H9 (cell line): ENCODE data around the gene MORN5. TPM values are rescaled to one million over a fixed set of nuclear protein-coding genes. Genes with fewer than 3 reads are reported as not detected.

ENCODE experiments used
- DNase-seq: peaks from one replicate; pipeline ENCODE4 v3.0.0-alpha.2; 2017
- H2AFZ ChIP-seq: one replicate; pipeline ENCODE4 v1.6.1; 2013; ENCODE audit warnings: mild to moderate bottlenecking, low read length, control low read depth, moderate library complexity
- H2AK5ac ChIP-seq: 2 replicates; pipeline ENCODE4 v1.6.1; 2013; ENCODE audit warnings: low read length, control low read depth, mixed read lengths; ENCODE audit not compliant: insufficient read length
- H2BK120ac ChIP-seq: one replicate; pipeline ENCODE4 v1.6.1; 2013; ENCODE audit warnings: low read depth, mild to moderate bottlenecking, low read length, control low read depth, inconsistent platforms; ENCODE audit not compliant: poor library complexity, severe bottlenecking
- H2BK12ac ChIP-seq: 2 replicates; pipeline ENCODE4 v1.6.1; 2013; ENCODE audit warnings: low read length, control low read depth, mixed read lengths, low read depth; ENCODE audit not compliant: insufficient read length
- H2BK15ac ChIP-seq: 2 replicates; pipeline ENCODE4 v1.6.1; 2013; ENCODE audit warnings: low read depth, low read length, control low read depth
- H2BK20ac ChIP-seq: one replicate; pipeline ENCODE4 v1.6.1; 2013; ENCODE audit warnings: low read depth, mild to moderate bottlenecking, low read length, control low read depth, inconsistent platforms; ENCODE audit not compliant: poor library complexity, severe bottlenecking
- H2BK5ac ChIP-seq: 2 replicates; pipeline ENCODE4 v1.6.1; 2013; ENCODE audit warnings: low read length, control low read depth, mixed read lengths; ENCODE audit not compliant: insufficient read length
- H3K14ac ChIP-seq: 2 replicates; pipeline ENCODE4 v1.6.1; 2013; ENCODE audit warnings: low read length, control low read depth; ENCODE audit not compliant: insufficient read depth
- H3K18ac ChIP-seq: 2 replicates; pipeline ENCODE4 v1.6.1; 2013; ENCODE audit warnings: low read depth, mild to moderate bottlenecking, mixed read lengths, low read length, control low read depth; ENCODE audit not compliant: insufficient read length
- H3K23ac ChIP-seq: 2 replicates; pipeline ENCODE4 v1.6.1; 2013; ENCODE audit warnings: low read length, control low read depth, mixed read lengths, low read depth; ENCODE audit not compliant: insufficient read length
- H3K23me2 ChIP-seq: 2 replicates; pipeline ENCODE4 v1.6.1; 2013; ENCODE audit warnings: low read depth, mild to moderate bottlenecking, mixed read lengths, low read length, control low read depth; ENCODE audit not compliant: insufficient read length, poor library complexity, severe bottlenecking
- H3K27ac ChIP-seq: 2 replicates; pipeline ENCODE4 v1.5.1; 2013; ENCODE audit warnings: low read length, control low read depth, mixed read lengths, low read depth; ENCODE audit not compliant: insufficient read length
- H3K27me3 ChIP-seq: 2 replicates; pipeline ENCODE4 v1.6.1; 2013; ENCODE audit warnings: low read length, control low read depth, inconsistent platforms; ENCODE audit not compliant: insufficient read depth
- H3K4ac ChIP-seq: 2 replicates; pipeline ENCODE4 v1.6.1; 2013; ENCODE audit warnings: low read depth, mild to moderate bottlenecking, control low read depth, inconsistent platforms, low read length, moderate library complexity
- H3K4me1 ChIP-seq: 2 replicates; pipeline ENCODE4 v1.6.1; 2013; ENCODE audit warnings: low read length, control low read depth, inconsistent platforms; ENCODE audit not compliant: insufficient read depth
- H3K4me2 ChIP-seq: 2 replicates; pipeline ENCODE4 v1.6.1; 2013; ENCODE audit warnings: low read length, control low read depth, mixed read lengths; ENCODE audit not compliant: insufficient read length, insufficient read depth
- H3K56ac ChIP-seq: 2 replicates; pipeline ENCODE4 v1.6.1; 2013; ENCODE audit warnings: low read depth, mild to moderate bottlenecking, mixed read lengths, low read length, control low read depth; ENCODE audit not compliant: insufficient read length
- H3K79me1 ChIP-seq: 2 replicates; pipeline ENCODE4 v1.6.1; 2013; ENCODE audit warnings: low read depth, mild to moderate bottlenecking, moderate library complexity, low read length, control low read depth, inconsistent platforms; ENCODE audit not compliant: insufficient read depth, poor library complexity, severe bottlenecking
- H3K79me2 ChIP-seq: 2 replicates; pipeline ENCODE4 v1.6.1; 2013; ENCODE audit warnings: low read length, control low read depth, inconsistent platforms; ENCODE audit not compliant: insufficient read depth
- H3K9ac ChIP-seq: 2 replicates; pipeline ENCODE4 v1.6.1; 2013; ENCODE audit warnings: low read length, control low read depth, mixed read lengths; ENCODE audit not compliant: insufficient read length; ENCODE audit errors: extremely low read depth
- H3K9me3 ChIP-seq: one replicate; pipeline ENCODE4 v1.6.1; 2013; ENCODE audit warnings: low read depth, low read length, inconsistent platforms; ENCODE audit not compliant: control insufficient read depth
- H3T11ph ChIP-seq: one replicate; pipeline ENCODE4 v1.6.1; 2013; ENCODE audit warnings: mild to moderate bottlenecking, low read length, control low read depth, inconsistent platforms
- H4K20me1 ChIP-seq: one replicate; pipeline ENCODE4 v1.6.1; 2013; ENCODE audit not compliant: control insufficient read depth, insufficient read length, insufficient read depth
- H4K5ac ChIP-seq: 2 replicates; pipeline ENCODE4 v1.6.1; 2013; ENCODE audit warnings: low read depth, mild to moderate bottlenecking, mixed read lengths, low read length, control low read depth; ENCODE audit not compliant: insufficient read length
- H4K8ac ChIP-seq: replicated peaks from 2 replicates; pipeline ENCODE4 v1.6.1; 2013; ENCODE audit warnings: low read length, control low read depth, mixed read lengths, low read depth; ENCODE audit not compliant: insufficient read length
- H4K91ac ChIP-seq: 2 replicates; pipeline ENCODE4 v1.6.1; 2013; ENCODE audit warnings: low read depth, mild to moderate bottlenecking, moderate library complexity, mixed read lengths, low read length, control low read depth; ENCODE audit not compliant: insufficient read length
- H3K27ac Mint-ChIP-seq, 3 experiments: 2 replicates in 2 of 3; 3 replicates in 1 of 3; pipeline ENCODE4 v1.8.0; 2020 to 2021; ENCODE audit warnings: mixed read lengths in 3 of 3, mild to moderate bottlenecking in 1 of 3, moderate library complexity in 1 of 3
- H3K27me3 Mint-ChIP-seq: 2 replicates; pipeline ENCODE4 v1.8.0; 2021; ENCODE audit warnings: low read depth, mild to moderate bottlenecking, moderate library complexity, mixed read lengths
- H3K36me3 Mint-ChIP-seq, 3 experiments: 2 replicates in 2 of 3; 3 replicates in 1 of 3; pipeline ENCODE4 v1.8.0; 2020 to 2021; ENCODE audit warnings: low read depth in 3 of 3, mixed read lengths in 3 of 3; ENCODE audit not compliant: insufficient read depth in 1 of 3
- H3K4me1 Mint-ChIP-seq, 2 experiments: 2 replicates each; pipeline ENCODE4 v1.8.0; 2020; ENCODE audit warnings: mixed read lengths in 2 of 2
- H3K4me3 Mint-ChIP-seq, 2 experiments: 2 replicates in 1 of 2; 3 replicates in 1 of 2; pipeline ENCODE4 v1.8.0; 2020 to 2021; ENCODE audit warnings: mild to moderate bottlenecking in 2 of 2, mixed read lengths in 2 of 2, moderate library complexity in 1 of 2
- H3K9me3 Mint-ChIP-seq, 2 experiments: 2 replicates in 1 of 2; 3 replicates in 1 of 2; pipeline ENCODE4 v1.8.0; 2020; ENCODE audit warnings: mild to moderate bottlenecking in 2 of 2, mixed read lengths in 2 of 2, moderate library complexity in 1 of 2
- WGBS: extraction: QIAGEN DNeasy Blood & Tissue Kit; methylation state at CpG from one replicate; pipeline ENCODE4 v1.1.7; 2013; ENCODE audit warnings: missing lambda C conversion rate, low lambda C conversion rate, mixed read lengths; ENCODE audit not compliant: insufficient read length; ENCODE audit errors: extremely low coverage; 5-methylcytosine and 5-hydroxymethylcytosine counted together
- total RNA-seq: library from RNA; stranded (reverse); gene quantifications from 2 replicates; pipeline ENCODE4 v1.2.1, GENCODE V29; 2021
- TF ChIP-seq, protein P1 (sequence below): fragments of 200-600 bp; sonication (generic); conservative IDR thresholded peaks from 3 replicates; pipeline ENCODE4 v1.8.0; 2021; ENCODE audit warnings: antibody characterized with exemption, mild to moderate bottlenecking

MORN5 gene
- total RNA-seq, 1 experiment from 2014 or later, result not detected

DNA sequence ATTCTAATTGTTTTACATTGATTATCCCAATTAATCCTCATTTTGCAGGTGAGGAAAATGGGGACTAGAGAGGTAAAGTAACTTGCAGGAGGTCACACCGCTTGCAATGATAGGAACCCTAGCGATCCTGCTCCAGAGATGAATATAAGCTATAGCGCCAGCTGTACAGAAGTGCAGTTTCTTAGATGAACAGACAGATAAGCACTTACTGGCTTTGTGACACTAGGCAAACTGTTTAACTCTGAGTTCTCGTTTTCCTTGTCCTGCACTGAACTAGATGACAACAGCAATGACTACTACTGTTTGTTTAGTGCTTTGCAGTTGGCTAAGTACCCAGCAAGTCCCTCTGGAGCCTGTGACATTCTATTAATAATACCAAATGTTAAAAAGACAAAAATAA lies 57.9 kb downstream of the MORN5 start:
- H2BK12ac ChIP-seq, result no peak overlapping the region
- H4K5ac ChIP-seq, result no peak overlapping the region
- Mint-ChIP-seq H3K4me1 (peaks cover 38 to 55% of the 10 kb centered on the region in 2 experiments), H3K4me3 (no peak overlapping the region), H3K27me3 (peaks cover 99% of the 10 kb centered on the region), H3K36me3 (peaks cover 0 to 7% (median 0%) of the 10 kb centered on the region in 3 experiments; a peak in 2 of 7 replicates), H3K27ac (no peak overlapping the region), H3K9me3 (peaks cover 3 to 6% of the 10 kb centered on the region in 2 experiments)
- H4K20me1 ChIP-seq, result peaks cover 2% of the 10 kb centered on the region
- no peak overlapping the region for H3K56ac ChIP-seq
- no peak overlapping the region for H3K9ac ChIP-seq
- no peak overlapping the region for H3K4ac ChIP-seq
- H3K18ac ChIP-seq, result no peak overlapping the region
- H4K91ac ChIP-seq, result no peak overlapping the region
- no peaks in the 10 kb centered on the region for H3K79me1 ChIP-seq
- no peak overlapping the region for H2AK5ac ChIP-seq
- no peak overlapping the region for H3T11ph ChIP-seq
- H3K79me2 ChIP-seq, result no peaks in the 10 kb centered on the region
- no peak overlapping the region for H4K8ac ChIP-seq
- H2BK15ac ChIP-seq, result no peak overlapping the region
- H3K27ac ChIP-seq, result no peak overlapping the region
- H2AFZ ChIP-seq, result no peak overlapping the region
- peaks cover 20% of the 10 kb centered on the region for H3K23me2 ChIP-seq
- no peak overlapping the region for H3K23ac ChIP-seq
- H2BK120ac ChIP-seq, result no peak overlapping the region
- H3K27me3 ChIP-seq, result peaks cover 83% of the 10 kb centered on the region
- no CpG with 5 or more reads among the region's 4 CpGs for WGBS
- H3K4me2 ChIP-seq, result no peak overlapping the region
- no peak overlapping the region for H2BK5ac ChIP-seq
- no peak for DNase-seq
- H3K4me1 ChIP-seq, result peaks cover 4% of the 10 kb centered on the region; the same call in 1 of the 2 replicates
- no peak overlapping the region for H3K14ac ChIP-seq
- TF ChIP-seq, protein P1, sequence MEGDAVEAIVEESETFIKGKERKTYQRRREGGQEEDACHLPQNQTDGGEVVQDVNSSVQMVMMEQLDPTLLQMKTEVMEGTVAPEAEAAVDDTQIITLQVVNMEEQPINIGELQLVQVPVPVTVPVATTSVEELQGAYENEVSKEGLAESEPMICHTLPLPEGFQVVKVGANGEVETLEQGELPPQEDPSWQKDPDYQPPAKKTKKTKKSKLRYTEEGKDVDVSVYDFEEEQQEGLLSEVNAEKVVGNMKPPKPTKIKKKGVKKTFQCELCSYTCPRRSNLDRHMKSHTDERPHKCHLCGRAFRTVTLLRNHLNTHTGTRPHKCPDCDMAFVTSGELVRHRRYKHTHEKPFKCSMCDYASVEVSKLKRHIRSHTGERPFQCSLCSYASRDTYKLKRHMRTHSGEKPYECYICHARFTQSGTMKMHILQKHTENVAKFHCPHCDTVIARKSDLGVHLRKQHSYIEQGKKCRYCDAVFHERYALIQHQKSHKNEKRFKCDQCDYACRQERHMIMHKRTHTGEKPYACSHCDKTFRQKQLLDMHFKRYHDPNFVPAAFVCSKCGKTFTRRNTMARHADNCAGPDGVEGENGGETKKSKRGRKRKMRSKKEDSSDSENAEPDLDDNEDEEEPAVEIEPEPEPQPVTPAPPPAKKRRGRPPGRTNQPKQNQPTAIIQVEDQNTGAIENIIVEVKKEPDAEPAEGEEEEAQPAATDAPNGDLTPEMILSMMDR, result no peak
- no peaks in the 10 kb centered on the region for H3K9me3 ChIP-seq
- H2BK20ac ChIP-seq, result no peak overlapping the region
